ENCODE results near the gene PTPRN2.

DNA sequence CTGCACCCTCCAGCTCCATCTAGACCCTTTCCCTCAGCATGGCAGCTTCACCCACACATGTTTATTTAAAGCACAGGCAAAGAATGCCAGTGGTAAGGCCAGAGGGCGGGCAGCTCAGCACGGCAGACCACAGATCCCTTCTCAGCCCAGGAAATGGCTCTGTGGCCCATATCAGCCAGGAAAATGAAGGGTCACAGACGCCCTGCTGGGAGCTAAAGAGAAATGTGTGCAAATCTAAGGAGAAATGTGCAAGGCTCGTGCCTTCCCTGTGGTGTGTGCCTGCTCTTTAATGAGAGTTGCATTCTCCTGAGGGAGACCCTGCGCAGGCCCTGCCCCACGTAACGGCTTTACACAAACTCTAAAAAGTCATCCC is 23.0 kb downstream of the PTPRN2 start:
- TF ChIP-seq EZH2 (IDR thresholded peaks at IDR 0.05) (no peak), CTCF (IDR thresholded peaks at IDR 0.05 in 2 of 3, conservative IDR thresholded peaks at IDR 0.05 in 1 of 3; ENCODE audit: borderline replicate concordance in 1 of 3, insufficient read depth in 1 of 3, low read depth in 2 of 3, low read length in 2 of 3) (no peak), ZFX (IDR thresholded peaks at IDR 0.05) (no peak)
